GM13977 (cell line): ENCODE results near the gene PARP3.
"Not testable (repeated sequence)": the region's sequence is repeated elsewhere in the genome, so short reads cannot be mapped to it uniquely, and the experiment has no call there.

ENCODE experiments used
- DNase-seq: peaks from one replicate; pipeline ENCODE4 v3.0.0; 2012; ENCODE audit warnings: low spot score
- CTCF ChIP-seq: IDR thresholded peaks from 2 replicates; pipeline ENCODE4 v1.5.1; 2012; ENCODE audit warnings: mild to moderate bottlenecking, control low read depth; ENCODE audit not compliant: insufficient read depth; ENCODE audit errors: extremely low read depth, missing control alignments
- in situ Hi-C: fragments of 300-500 bp; cut with MboI; formaldehyde crosslinking; loops from one replicate; pipeline ENCODE4 v1.12.0; 2022; ENCODE audit warnings: low sequenced_read_pairs, low pct_unique_long_range_greater_than_20kb, mixed read lengths, inconsistent platforms; ENCODE audit not compliant: unreplicated experiment

PARP3 gene

GRCh38 chr3:51987568-51987967 is 45.4 kb downstream of the PARP3 start:
- in situ Hi-C loops: no loop called here
- TF ChIP-seq CTCF: no peak
- no peak for DNase-seq

- in situ Hi-C loops: no loop called here
- TF ChIP-seq CTCF: no peak
- no peak for DNase-seq
Measured at GRCh38 chr3:51988286-51989146, 46.4 kb downstream of the PARP3 start.

DNA sequence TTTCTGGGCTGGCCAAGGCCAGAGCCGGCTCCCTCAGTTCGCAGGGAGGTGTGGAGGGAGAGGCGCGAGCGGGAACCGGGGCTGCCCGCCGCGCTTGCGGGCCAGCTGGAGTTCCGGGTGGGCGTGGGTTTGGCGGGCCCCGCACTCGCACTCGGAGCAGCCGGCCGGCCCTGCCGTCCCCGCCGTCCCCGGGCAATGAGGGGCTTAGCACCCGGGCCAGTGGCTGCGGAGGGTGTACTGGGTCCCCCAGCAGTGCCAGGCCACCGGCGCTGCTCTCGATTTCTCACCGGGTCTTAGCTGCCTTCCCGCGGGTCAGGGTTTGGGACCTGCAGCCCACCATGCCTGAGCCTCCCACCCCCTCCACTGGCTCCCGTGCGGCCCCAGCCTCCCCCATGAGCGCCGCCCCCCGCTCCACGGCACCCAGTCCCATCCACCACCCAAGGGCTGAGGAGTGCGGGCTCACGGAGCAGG is 48.4 kb downstream of the PARP3 start:
- in situ Hi-C loops, DNase-seq: not testable (repeated sequence)

GRCh38 chr3:51992017-51992682 is 50.0 kb downstream of the PARP3 start:
- TF ChIP-seq CTCF: no peak
- in situ Hi-C loops: no loop called here

DNA sequence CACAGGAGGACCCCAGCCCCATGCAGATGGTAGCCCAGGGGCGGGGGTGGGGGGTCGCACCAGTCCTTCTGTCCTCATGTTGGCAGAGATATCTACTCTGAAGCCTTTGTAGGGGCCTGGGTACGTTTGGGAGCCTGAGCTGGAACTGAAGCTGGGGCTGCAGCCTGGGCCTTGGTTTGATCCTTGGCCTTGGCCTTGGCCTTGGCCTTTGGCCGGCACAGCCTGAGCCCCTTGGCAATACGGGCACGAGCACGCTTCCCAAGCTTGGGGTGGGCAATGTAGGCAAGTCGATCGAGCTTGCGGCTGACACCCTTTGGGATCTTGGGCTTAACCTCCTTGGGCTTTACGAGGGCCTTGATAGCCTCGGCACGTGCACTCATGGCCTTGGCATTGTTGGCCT is 51.5 kb downstream of the PARP3 start:
- DNase-seq, in situ Hi-C loops: not testable (repeated sequence)

More at GRCh38 chr3:51992017-51992682, 50.0 kb downstream of the PARP3 start:
- DNase-seq: no peak

- no peak for DNase-seq
- TF ChIP-seq CTCF: no peak
- in situ Hi-C loops: no loop called here
Measured at GRCh38 chr3:51994530-51994929, 52.4 kb downstream of the PARP3 start.

GRCh38 chr3:51995346-51996163 is 53.4 kb downstream of the PARP3 start, which contains the start of gene RPL29:
TSS of gene RPL29 (minus strand) at chr3:51995895. CDS start at chr3:51995461, 434 bp downstream.
- in situ Hi-C loops: no loop called here
- no peak for TF ChIP-seq CTCF
- peak; percentile 94 for DNase-seq
